Endothelial cell of hepatic sinusoid (primary cell): ENCODE data around the gene SPTAN1.

Experiments used
- in situ Hi-C: cut with HindIII; loops from 2 replicates; pipeline ENCODE4 v1.10.0; 2017; ENCODE audit warnings: low sequenced_read_pairs

Gene SPTAN1

DNA sequence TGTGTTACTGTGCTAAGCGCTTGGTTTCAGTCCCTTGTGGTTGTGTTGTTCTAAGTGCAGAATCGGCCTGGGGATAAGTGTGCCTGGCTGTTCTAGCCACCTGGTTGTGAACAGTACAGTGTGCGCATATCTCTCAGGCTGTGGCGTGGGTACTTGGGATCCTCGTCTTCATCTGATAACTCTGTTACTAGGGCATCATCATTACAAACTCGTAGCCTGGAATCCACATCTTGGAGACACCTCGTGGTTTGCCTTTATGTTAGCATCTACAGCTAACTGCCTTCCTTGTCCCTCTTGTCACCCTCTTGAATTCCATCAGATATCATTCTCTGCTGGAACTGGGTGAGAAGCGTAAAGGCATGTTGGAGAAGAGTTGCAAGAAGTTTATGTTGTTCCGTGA lies 41.5 kb downstream of the SPTAN1 start:
- in situ Hi-C loops, result no loop called here

DNA sequence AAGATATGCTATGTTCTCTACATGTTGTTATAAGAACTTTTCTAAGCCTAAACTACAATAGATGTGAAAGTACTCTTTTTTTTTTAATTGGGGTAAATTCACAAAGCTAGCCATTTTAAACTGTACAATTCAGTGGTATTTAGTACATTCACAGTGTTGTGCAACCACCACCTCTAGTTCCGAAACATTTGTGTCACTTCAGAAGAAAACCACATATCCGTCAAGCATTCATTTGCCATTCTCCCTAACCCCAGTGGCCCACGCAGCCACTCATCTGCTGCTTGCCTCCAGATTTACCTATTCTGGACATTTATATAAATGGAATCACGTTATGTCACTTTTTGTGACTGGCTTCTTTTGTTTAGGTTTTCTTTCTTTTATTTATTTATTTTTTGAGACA lies 43.1 kb downstream of the SPTAN1 start:
- in situ Hi-C loops, result no loop called here

DNA sequence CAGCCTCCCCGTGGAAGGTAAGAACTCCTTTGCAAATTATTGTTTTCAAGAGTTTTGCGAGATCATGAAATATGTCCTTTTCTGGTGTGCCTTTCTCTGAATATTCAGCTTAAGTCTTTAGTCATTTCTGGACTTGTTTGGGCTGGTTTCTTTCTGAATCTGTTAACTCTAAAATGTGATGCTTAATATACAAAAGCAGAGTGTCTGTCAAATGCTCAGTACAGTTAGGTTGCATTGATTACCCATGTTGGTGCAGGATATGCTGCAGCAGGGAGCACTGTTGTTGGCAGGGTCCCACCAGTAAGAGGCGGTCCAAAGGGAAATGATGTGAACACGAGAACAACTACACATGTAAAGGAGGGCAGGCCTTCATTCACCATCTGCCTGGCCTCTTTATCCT lies 47.7 kb downstream of the SPTAN1 start:
- in situ Hi-C loops, result no loop called here

DNA sequence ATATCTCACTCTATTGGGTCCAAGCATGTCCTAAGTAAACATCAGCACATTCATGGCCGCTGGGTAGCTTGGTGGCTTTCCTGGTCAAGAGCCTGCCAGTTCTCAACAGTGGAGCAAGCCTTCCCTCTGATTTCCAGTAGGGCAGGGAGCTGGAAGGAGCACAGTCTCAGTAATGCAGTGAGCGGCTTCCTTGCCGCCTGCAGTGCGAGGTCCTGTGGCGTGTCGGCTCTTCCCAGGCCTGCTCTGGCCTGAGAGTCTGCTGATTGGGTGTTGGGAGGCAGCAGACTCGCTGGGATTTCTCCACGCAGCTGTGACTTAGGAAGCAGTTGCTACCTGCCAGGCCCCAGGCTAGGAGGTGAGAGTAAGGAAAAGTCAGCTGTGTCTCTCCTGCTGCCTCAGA lies 51.3 kb downstream of the SPTAN1 start:
- in situ Hi-C loops, result no loop called here

- in situ Hi-C loops, result no loop called here
Measured at GRCh38 chr9:128607642-128608350, 55.4 kb downstream of the SPTAN1 start.

DNA sequence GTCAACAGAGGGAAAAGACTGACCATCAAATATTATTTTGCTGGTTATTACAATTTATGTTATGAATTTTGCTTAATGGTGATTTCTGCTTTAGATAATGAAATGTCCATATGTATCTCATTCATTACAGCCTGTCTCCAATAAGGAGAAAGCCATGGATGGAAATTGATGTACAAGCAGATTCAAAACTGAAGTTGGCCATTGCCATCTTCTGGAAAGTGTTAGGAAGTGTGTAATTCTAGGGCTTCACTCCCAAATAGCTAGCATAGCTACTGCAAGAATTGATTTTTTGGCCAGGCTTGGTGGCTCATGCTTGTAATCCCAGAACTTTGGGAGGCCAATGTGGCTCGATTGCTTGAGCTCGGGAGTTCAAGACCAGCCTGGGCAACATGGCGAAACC lies 58.5 kb downstream of the SPTAN1 start:
- in situ Hi-C loops, result no loop called here

DNA sequence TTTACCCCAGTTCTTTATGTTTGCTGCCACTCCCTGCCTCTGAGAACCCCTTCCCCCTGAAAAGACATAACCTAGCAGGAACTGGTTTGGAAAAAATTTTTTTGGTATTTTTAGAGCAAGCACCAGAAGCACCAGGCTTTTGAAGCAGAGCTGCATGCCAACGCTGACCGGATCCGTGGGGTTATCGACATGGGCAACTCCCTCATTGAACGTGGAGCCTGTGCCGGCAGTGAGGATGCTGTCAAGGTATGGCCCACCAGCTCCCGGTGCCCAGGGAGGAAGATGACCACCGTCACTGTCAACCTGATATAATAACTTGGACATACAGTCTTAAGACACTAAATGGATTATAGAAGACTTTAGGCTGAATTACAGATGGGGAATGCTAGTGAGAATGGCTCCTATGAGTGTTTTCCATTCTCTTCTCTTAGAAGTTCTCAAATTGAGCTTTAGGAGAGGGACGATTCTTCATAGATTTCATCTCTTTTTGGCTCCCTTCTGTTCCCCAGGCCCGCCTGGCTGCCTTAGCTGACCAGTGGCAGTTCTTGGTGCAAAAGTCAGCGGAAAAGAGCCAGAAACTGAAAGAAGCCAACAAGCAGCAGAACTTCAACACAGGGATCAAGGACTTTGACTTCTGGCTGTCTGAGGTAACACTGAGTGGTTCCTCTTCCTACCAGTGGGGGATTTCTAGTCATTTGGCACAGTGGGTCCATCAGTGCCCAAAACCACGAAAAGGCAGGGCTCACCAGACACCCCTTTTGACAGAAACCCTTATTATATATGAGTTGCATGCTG lies 59.4 kb downstream of the SPTAN1 start:
- in situ Hi-C loops, result no loop called here

DNA sequence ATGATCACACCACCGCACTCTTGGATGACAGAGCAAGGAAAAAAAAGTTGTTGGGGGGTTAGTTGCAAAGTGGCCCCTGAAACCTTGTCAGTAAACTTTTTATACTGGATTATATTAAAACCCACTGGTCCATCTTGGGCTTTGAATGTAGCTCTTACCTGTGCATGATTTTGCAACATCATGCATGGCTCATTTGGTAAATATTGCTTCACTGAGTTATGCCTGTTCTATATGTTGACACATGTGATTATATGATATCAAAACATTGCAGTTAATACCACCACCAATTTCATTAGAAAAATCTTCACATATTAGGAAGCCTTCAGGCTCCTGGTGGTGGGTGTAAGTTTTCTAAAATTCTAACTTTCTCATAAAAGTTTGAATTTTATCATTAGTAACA lies 62.3 kb downstream of the SPTAN1 start:
- in situ Hi-C loops, result no loop called here

GRCh38 chr9:128615571-128615970 lies 63.2 kb downstream of the SPTAN1 start:
- in situ Hi-C loops, result no loop called here

- in situ Hi-C loops, result no loop called here
Measured at GRCh38 chr9:128617943-128618342, 65.6 kb downstream of the SPTAN1 start.

- in situ Hi-C loops, result no loop called here
Measured at GRCh38 chr9:128619127-128619526, 66.7 kb downstream of the SPTAN1 start.

- in situ Hi-C loops, result no loop called here
Measured at GRCh38 chr9:128619779-128620178, 67.4 kb downstream of the SPTAN1 start.

GRCh38 chr9:128621730-128622455 lies 69.5 kb downstream of the SPTAN1 start:
- in situ Hi-C loops, result no loop called here

GRCh38 chr9:128624566-128624965 lies 72.2 kb downstream of the SPTAN1 start:
- in situ Hi-C loops, result no loop called here

DNA sequence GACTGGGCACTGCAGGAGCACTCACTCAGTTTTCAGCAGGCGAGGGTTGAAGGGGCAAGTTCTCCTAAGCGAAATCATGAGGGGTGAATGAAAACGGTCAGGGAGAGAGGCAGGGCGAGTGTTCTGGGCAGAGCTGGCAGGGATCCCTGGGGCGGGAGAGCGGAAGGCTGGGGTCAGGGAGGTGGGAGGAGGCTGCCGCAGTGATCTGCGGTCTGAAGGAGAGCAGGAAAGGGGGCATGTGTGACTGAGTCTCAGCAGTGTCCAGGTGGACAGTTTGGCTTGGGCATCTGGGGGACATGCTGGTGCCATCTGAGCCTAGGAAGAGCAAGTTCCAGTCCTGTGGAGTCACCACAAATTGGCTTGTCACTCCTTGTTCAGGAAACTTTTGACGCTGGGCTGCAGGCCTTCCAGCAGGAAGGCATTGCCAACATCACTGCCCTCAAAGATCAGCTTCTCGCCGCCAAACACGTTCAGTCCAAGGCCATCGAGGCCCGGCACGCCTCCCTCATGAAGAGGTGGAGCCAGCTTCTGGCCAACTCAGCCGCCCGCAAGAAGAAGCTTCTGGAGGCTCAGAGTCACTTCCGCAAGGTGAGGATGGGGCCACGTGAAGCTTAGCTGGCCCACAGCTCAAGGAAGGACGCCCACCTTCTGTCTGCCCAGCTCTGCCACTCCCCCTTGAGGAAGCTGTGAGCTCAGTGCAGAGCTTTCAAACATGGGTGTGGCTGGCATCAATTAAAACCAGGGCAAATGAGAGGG lies 73.2 kb downstream of the SPTAN1 start:
- in situ Hi-C loops, result loop anchor here (5.0 kb wide), 1 partner anchor 67 kb away; no protein-coding TSS in a partner anchor

DNA sequence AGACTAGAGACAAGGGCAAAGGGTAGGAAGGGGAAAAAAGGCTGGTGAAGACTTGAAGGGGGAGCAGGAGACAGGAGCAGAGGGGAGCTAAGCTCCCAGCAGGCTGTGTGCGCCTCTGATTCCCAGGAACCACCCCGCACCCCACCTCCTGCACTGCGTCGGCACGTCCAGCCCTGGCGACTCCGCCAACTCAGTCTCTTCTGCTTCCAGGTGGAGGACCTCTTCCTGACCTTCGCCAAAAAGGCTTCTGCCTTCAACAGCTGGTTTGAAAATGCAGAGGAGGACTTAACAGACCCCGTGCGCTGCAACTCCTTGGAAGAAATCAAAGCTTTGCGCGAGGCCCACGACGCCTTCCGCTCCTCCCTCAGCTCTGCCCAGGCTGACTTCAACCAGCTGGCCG lies 73.8 kb downstream of the SPTAN1 start:
- in situ Hi-C loops, result loop anchor here (5.0 kb wide), 1 partner anchor 66 kb away; no protein-coding TSS in a partner anchor

GRCh38 chr9:128627127-128627715 lies 74.8 kb downstream of the SPTAN1 start:
- in situ Hi-C loops, result loop anchor here (5.0 kb wide), 1 partner anchor 65 kb away; no protein-coding TSS in a partner anchor

GRCh38 chr9:128627906-128628305 lies 75.5 kb downstream of the SPTAN1 start:
- in situ Hi-C loops, result loop anchor here (5.0 kb wide), 1 partner anchor 64 kb away; no protein-coding TSS in a partner anchor

DNA sequence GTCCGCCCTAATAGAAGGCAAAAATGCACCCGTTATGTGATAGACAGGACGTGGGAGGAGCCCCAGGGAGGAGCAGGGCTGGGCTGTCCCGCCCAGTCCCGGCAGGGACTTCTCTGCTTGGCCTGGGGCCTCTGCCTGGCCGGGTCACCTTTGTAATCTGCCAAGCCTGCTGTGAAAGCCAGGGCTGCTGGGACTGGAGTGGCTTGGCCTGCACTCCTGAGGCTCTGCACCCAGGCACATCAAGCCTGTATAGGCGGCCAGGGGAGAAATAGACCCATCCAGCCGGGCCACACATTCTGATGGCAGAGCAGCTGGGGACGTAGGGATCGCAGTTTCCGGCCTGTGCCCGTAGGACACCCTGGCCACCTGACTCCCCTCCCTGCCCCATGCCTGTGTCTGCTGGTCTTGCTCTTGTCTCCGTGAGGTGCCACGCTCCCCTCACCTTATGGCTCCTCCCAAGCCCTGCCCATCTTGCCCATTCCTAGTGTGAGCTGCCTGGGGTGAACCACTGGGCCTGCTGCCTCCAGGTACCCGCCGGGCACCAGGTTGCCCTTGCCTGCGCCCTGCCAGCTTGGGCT lies 76.2 kb downstream of the SPTAN1 start:
- in situ Hi-C loops, result loop anchor here (5.0 kb wide), 1 partner anchor 64 kb away; no protein-coding TSS in a partner anchor

- in situ Hi-C loops, result loop anchor here (5.0 kb wide), 1 partner anchor 63 kb away; no protein-coding TSS in a partner anchor
Measured at GRCh38 chr9:128629136-128629535, 76.7 kb downstream of the SPTAN1 start.
